AG10803 (cell line): Measurements from ENCODE around the gene SLC6A15.

ENCODE experiments used
- DNase-seq: peaks from one replicate; pipeline ENCODE4 v3.0.0; 2010; ENCODE audit warnings: low read depth
- H3K4me3 ChIP-seq: 2 replicates; pipeline ENCODE4 v1.5.1; 2011; ENCODE audit warnings: mild to moderate bottlenecking, low read length, control low read depth
- TF ChIP-seq, protein P1 (sequence below): conservative IDR thresholded peaks from 2 replicates; pipeline ENCODE4 v1.5.1; 2011; ENCODE audit warnings: mild to moderate bottlenecking, low read length, control low read depth, inconsistent platforms

SLC6A15 gene

DNA sequence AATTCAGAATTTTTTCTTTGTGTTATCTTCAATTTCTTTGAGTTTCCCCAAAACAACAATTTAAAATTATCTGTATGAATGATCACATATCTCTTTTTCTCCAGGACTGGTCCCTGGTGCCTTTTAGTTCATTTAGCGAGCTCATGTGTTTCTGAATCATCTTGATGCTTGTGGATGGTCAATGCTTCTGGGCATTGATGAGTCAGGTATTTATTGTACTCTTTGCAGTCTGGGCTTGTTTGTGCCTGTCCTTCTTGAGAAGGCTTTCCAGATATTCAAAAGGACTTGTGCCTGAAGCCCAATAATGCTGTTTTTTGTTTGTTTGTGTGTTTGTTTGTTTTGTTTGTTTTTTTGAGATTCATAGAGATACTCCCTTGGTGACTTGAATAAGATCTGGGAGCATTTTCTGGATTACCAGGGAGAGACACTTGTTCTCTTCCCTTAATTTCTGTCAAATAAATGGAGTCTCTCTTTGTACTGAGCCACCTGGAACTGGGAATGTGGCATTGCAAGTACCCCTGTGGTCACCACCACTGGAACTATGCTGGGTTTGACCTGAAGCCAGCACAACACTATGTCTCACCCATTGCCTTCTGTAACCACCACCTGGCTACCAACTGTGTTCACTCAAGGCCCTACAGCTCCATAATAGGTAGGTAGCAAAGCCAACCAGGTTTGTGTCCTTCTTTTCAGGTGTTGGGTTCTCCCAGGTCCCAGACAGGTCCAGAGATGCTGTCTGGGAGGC lies 56.3 kb downstream of the SLC6A15 start:
- no peak overlapping the region for H3K4me3 ChIP-seq
- TF ChIP-seq, protein P1, sequence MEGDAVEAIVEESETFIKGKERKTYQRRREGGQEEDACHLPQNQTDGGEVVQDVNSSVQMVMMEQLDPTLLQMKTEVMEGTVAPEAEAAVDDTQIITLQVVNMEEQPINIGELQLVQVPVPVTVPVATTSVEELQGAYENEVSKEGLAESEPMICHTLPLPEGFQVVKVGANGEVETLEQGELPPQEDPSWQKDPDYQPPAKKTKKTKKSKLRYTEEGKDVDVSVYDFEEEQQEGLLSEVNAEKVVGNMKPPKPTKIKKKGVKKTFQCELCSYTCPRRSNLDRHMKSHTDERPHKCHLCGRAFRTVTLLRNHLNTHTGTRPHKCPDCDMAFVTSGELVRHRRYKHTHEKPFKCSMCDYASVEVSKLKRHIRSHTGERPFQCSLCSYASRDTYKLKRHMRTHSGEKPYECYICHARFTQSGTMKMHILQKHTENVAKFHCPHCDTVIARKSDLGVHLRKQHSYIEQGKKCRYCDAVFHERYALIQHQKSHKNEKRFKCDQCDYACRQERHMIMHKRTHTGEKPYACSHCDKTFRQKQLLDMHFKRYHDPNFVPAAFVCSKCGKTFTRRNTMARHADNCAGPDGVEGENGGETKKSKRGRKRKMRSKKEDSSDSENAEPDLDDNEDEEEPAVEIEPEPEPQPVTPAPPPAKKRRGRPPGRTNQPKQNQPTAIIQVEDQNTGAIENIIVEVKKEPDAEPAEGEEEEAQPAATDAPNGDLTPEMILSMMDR = no peak
- no peak for DNase-seq

DNA sequence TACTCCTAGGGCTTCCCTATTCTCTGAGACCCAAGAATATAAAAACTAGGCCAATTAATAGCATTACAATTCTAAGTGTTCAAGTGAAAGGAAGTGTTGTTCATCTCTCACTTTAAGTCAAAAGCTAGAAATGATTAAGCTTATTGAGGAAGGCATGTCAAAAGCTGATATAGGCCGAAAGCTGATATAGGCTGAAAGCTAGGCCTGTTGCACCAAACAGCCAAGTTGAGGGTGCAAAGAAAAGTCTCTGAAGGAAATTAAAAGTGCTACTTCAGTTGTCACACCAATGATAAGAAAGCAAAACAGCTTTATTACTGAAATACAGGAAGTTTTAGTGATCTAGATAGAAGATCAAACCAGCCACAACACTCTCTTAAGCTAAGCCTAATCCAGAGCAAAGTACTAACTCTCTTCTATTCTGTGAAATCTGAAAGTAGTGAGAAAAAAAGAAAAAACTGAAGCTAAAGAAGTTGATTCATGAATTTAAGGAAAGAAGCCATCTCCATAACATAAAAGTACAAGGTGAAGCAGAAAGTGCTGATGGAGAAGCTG lies 68.9 kb downstream of the SLC6A15 start:
- no peak overlapping the region for H3K4me3 ChIP-seq
- DNase-seq = no peak
- TF ChIP-seq, protein P1 = no peak

DNA sequence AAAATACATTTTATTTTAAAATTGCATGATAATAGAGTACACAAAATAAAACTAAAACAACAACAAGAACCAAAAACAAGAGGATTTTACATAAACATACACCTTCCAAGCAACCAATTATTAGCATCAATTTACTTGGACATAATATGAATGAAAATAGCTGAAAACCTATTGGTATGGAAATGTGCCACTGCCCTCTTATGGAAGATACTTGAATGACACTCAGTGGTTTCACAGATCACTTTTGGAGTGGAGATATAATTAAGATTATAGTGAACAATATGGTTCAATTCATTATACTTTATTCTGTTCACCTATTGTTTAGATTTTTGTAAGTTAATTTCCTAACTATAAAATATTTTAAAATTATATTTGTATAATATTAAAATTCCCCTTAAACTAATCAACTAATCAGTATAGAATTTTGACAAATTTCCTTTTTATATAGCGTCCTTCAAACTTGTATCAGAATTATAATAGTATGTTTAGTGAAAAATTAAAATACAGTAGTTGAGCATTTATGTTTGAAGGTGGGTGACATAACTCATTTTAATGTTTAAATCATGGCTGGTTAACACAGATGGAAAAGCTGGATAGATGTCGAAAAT lies 70.1 kb downstream of the SLC6A15 start:
- DNase-seq = peak; percentile 62
- TF ChIP-seq, protein P1 = peak; percentile 92
- no peak overlapping the region for H3K4me3 ChIP-seq

DNA sequence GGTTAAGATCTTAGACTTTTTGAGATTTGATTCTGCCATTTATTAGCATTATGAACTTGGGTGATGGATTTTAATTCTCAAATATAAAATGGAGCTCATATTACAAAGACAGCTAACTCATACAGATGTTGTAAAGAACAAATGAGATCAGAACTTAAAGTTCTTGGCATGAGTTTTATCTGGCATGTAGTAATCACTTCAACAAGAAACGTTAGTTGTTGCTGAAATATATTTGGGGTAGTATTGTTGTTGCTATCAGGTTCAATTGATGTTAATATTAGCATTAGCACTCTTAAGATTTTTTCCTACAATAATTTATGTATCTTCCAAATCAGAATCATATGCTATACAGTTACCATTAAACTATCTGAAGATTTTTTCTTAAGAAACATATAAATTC lies 71.0 kb downstream of the SLC6A15 start:
- DNase-seq = no peak
- TF ChIP-seq, protein P1 = no peak
- no peak overlapping the region for H3K4me3 ChIP-seq

DNA sequence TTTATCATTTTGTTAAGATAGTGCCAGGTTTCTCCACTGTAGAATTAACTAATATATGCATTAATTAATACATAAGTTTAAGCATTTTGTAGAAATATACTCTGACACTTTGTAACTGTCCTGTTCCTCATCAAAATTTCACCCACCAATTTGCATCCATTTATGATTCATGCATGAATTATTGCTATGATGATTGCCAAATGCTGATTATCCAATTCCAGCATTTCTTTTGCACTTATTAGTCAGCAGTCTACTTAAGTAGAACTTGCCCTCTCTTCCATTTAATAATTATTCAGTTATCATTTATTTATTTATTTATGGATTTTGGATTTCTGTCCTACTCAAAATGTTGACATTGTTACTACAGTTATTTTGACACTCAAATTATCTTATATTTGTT lies 72.2 kb downstream of the SLC6A15 start:
- DNase-seq = peak; percentile 35
- no peak overlapping the region for H3K4me3 ChIP-seq
- TF ChIP-seq, protein P1 = no peak

DNA sequence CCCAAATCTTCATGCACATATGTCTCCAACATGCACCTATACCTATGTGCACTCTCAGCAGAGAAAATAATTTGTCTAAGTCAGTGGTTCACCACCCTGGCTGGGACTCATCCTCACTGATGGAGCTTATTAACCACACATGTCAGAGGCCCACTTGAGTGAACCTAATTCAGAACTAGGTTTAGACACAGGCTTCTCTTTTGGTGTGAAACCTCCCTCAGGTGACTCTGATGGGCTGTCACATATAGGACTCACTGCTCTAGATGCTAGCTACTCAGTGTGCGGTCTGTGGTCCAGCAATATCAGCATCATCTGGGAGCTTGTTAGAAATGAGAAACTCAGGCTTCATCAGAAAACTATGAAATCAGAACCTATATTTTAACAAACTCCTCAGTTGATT lies 85.7 kb downstream of the SLC6A15 start:
- TF ChIP-seq, protein P1 = no peak
- DNase-seq = no peak
- H3K4me3 ChIP-seq = no peak overlapping the region

DNA sequence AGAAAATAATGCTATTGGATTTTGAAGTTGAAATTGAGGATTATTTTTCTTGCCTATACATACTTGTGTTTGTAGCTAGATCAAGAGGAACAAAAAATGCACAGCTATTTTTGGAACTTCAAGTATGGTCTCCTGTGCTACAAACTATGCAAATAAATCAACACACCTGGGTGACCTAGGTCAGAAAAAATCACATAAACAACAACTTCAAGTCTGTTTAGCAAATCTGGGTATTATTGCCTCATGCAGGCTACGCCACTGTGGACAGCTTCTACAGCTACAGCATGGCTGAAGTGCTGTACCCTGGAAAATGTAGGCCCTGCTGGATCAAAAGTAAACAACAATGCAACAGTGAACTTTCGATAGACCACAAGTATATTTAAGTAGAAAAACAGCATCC lies 87.5 kb downstream of the SLC6A15 start:
- TF ChIP-seq, protein P1 = no peak

More for the DNA sequence above, 87.5 kb downstream of the SLC6A15 start:
- no peak for DNase-seq
- no peak overlapping the region for H3K4me3 ChIP-seq
